HepG2 (cell line): ENCODE data around the gene POLR3K. TPM values are rescaled to one million over a fixed set of nuclear protein-coding genes. Genes with fewer than 3 reads are reported as not detected.

Source experiments
- CREB1 ChIP-seq, 2 experiments: fragments of 450-650 bp in 1 of 2; IDR thresholded peaks; 2 replicates each; pipeline ENCODE4 v1.6.1; 2016 to 2017; ENCODE audit warnings: control low read depth in 1 of 2, mild to moderate bottlenecking in 1 of 2, missing compliant biosample characterization in 1 of 2, missing genetic modification characterization in 1 of 2
- EED ChIP-seq: sonication (generic); formaldehyde crosslinking; IDR thresholded peaks from 2 replicates; pipeline ENCODE4 v1.5.0; 2020; ENCODE audit warnings: mild to moderate bottlenecking, missing genetic modification reagents
- MEF2D ChIP-seq: sonication (generic); formaldehyde crosslinking; IDR thresholded peaks from 2 replicates; pipeline ENCODE4 v1.5.1; 2020; ENCODE audit warnings: mild to moderate bottlenecking, missing genetic modification reagents
- MEIS1 ChIP-seq: sonication (generic); formaldehyde crosslinking; IDR thresholded peaks from 2 replicates; pipeline ENCODE4 v1.9.0; 2021; ENCODE audit warnings: mild to moderate bottlenecking, missing genetic modification reagents, moderate library complexity, borderline replicate concordance
- NAIF1 ChIP-seq: sonication (generic); formaldehyde crosslinking; IDR thresholded peaks from 2 replicates; pipeline ENCODE4 v1.5.0; 2020; ENCODE audit warnings: mild to moderate bottlenecking, missing genetic modification reagents, borderline replicate concordance
- ZNF101 ChIP-seq: sonication (generic); formaldehyde crosslinking; IDR thresholded peaks from 2 replicates; pipeline ENCODE4 v1.4.0; 2020; ENCODE audit warnings: mild to moderate bottlenecking, low read depth, missing genetic modification reagents, borderline replicate concordance
- ZNF143 ChIP-seq: sonication (generic); formaldehyde crosslinking; IDR thresholded peaks from 2 replicates; pipeline ENCODE4 v1.4.0; 2020; ENCODE audit warnings: missing genetic modification reagents
- ZNF230 ChIP-seq: sonication (generic); formaldehyde crosslinking; IDR thresholded peaks from 2 replicates; pipeline ENCODE4 v1.4.0; 2020; ENCODE audit warnings: mild to moderate bottlenecking, missing genetic modification reagents
- ZNF543 ChIP-seq: sonication (generic); formaldehyde crosslinking; IDR thresholded peaks from 2 replicates; pipeline ENCODE4 v1.4.0; 2020; ENCODE audit warnings: mild to moderate bottlenecking, missing genetic modification reagents
- ZNF569 ChIP-seq: sonication (generic); formaldehyde crosslinking; IDR thresholded peaks from 2 replicates; pipeline ENCODE4 v1.5.0; 2020; ENCODE audit warnings: mild to moderate bottlenecking, missing genetic modification reagents, moderate library complexity, borderline replicate concordance
- ZNF572 ChIP-seq: sonication (generic); formaldehyde crosslinking; IDR thresholded peaks from 2 replicates; pipeline ENCODE4 v1.5.1; 2020; ENCODE audit warnings: mild to moderate bottlenecking, missing genetic modification reagents
- ZNF589 ChIP-seq: sonication (generic); formaldehyde crosslinking; conservative IDR thresholded peaks from 2 replicates; pipeline ENCODE4 v1.8.0; 2022; ENCODE audit warnings: mild to moderate bottlenecking, moderate library complexity, missing genetic modification reagents
- ZNF737 ChIP-seq: sonication (generic); formaldehyde crosslinking; IDR thresholded peaks from 2 replicates; pipeline ENCODE4 v1.5.0; 2020; ENCODE audit warnings: missing genetic modification reagents, mild to moderate bottlenecking, borderline replicate concordance
- polyA plus RNA-seq, 8 experiments: library from polyadenylated mRNA; depleted of rRNA in 3 of 8; stranded (reverse) in 7 of 8; unstranded in 1 of 8; fragments of >200 nt; fragmentation: Illumina TruSeq in 4 of 8; extraction: Trizol in 4 of 8; gene quantifications; 2 replicates each; pipeline versions ENCODE4 v1.2.1 to v1.2.3, GENCODE V29; 2011 to 2016; ENCODE audit warnings: low read depth in 4 of 8, missing spikeins in 1 of 8, mixed read lengths in 1 of 8; ENCODE audit not compliant: insufficient read depth in 1 of 8
- total RNA-seq, 5 experiments: library from RNA; depleted of rRNA; stranded (reverse); fragments of >200 nt; fragmentation: Illumina TruSeq; extraction: Trizol; gene quantifications; 2 replicates each; pipeline ENCODE4 v1.2.3, GENCODE V29; 2016; ENCODE audit warnings: low read depth in 1 of 5
- TF ChIP-seq, protein P1 (sequence below): sonication (generic); formaldehyde crosslinking; conservative IDR thresholded peaks from 2 replicates; pipeline ENCODE4 v1.4.0; 2020; ENCODE audit warnings: missing genetic modification reagents
- TF ChIP-seq, protein P2 (sequence below): sonication (generic); formaldehyde crosslinking; IDR thresholded peaks from 2 replicates; pipeline ENCODE4 v1.4.0; 2020; ENCODE audit warnings: missing genetic modification reagents
- TF ChIP-seq, protein P3 (sequence below): sonication (generic); formaldehyde crosslinking; IDR thresholded peaks from 2 replicates; pipeline ENCODE4 v1.8.0; 2022; ENCODE audit warnings: mild to moderate bottlenecking, missing genetic modification reagents; ENCODE audit not compliant: insufficient replicate concordance
- TF ChIP-seq, protein P4 (sequence below): sonication (generic); formaldehyde crosslinking; IDR thresholded peaks from 2 replicates; pipeline ENCODE4 v1.8.1; 2023; ENCODE audit warnings: missing genetic modification reagents, inconsistent platforms, borderline replicate concordance
- TF ChIP-seq, protein P5 (sequence below): sonication (generic); formaldehyde crosslinking; IDR thresholded peaks from 2 replicates; pipeline ENCODE4 v1.4.0; 2020; ENCODE audit warnings: missing genetic modification reagents, borderline replicate concordance

The POLR3K gene
- total and polyA plus RNA-seq, 2 of the 13 experiments (the other 11 are each of a cell fraction or from before 2014, with no cell fraction given) = 14.8 to 18.8 TPM

DNA sequence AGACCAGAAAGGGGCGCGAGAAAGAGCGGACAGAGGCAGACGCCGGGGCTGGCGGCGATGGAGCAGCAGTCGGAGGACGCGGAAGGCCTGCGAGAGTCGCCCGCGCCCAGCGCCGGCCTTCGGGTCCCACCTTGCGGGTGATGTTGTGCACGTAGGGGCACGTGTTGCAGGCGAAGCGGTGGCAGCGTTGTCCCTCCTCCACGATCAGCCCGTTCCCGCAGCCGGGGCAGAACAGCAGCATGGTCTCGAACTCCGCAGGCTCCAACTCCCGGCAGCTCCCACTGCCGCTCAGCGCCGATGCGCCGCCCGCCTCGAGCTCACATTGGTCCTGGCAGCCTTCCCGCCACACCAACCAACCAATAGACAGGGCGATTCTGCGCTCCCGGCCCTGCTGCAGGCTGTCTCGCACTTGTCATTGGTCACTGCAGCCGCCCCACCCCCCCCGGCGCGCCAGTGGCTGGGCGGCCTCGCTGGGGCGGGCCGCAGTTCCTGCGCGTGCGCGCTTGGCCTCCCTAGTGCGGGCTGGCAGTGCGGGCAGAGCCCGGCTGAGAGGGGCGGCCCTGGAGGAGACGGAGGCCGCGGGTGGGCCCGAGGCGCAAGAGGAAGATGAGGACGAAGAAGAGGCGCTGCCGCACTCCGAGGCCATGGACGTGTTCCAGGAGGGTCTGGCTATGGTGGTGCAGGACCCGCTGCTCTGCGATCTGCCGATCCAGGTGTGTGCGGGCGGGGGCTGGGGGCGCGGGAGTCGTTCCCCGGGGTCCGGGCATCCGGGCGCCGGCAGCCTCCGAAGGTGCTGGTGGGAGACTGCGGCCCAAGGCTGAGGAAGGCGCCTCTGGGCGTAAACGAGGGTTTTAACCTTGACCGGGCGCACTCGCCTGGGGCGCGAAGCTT is at the start of gene POLR3K, which contains the start of gene SNRNP25 (continued):
- peak; percentile 90 for TF ChIP-seq EED (CRISPR knock-in tag)
- peak; percentile 86; the same call in 1 of the 2 replicates for TF ChIP-seq ZNF230 (CRISPR knock-in tag)
- TF ChIP-seq ZNF101 = no peak
- TF ChIP-seq ZNF143 = peak; percentile 70
- no peak for TF ChIP-seq ZNF572 (CRISPR knock-in tag)
- peak; percentile 32; the same call in 1 of the 2 replicates for TF ChIP-seq MEF2D
- TF ChIP-seq, protein P1, sequence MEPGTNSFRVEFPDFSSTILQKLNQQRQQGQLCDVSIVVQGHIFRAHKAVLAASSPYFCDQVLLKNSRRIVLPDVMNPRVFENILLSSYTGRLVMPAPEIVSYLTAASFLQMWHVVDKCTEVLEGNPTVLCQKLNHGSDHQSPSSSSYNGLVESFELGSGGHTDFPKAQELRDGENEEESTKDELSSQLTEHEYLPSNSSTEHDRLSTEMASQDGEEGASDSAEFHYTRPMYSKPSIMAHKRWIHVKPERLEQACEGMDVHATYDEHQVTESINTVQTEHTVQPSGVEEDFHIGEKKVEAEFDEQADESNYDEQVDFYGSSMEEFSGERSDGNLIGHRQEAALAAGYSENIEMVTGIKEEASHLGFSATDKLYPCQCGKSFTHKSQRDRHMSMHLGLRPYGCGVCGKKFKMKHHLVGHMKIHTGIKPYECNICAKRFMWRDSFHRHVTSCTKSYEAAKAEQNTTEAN (CRISPR knock-in tag) = no peak; the same call in 1 of the 2 replicates
- no peak for TF ChIP-seq ZNF569 (CRISPR knock-in tag)
- TF ChIP-seq, protein P2, sequence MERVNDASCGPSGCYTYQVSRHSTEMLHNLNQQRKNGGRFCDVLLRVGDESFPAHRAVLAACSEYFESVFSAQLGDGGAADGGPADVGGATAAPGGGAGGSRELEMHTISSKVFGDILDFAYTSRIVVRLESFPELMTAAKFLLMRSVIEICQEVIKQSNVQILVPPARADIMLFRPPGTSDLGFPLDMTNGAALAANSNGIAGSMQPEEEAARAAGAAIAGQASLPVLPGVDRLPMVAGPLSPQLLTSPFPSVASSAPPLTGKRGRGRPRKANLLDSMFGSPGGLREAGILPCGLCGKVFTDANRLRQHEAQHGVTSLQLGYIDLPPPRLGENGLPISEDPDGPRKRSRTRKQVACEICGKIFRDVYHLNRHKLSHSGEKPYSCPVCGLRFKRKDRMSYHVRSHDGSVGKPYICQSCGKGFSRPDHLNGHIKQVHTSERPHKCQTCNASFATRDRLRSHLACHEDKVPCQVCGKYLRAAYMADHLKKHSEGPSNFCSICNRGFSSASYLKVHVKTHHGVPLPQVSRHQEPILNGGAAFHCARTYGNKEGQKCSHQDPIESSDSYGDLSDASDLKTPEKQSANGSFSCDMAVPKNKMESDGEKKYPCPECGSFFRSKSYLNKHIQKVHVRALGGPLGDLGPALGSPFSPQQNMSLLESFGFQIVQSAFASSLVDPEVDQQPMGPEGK (CRISPR knock-in tag) = peak; percentile 47
- no peak for TF ChIP-seq ZNF589 (CRISPR knock-in tag)
- TF ChIP-seq, protein P3, sequence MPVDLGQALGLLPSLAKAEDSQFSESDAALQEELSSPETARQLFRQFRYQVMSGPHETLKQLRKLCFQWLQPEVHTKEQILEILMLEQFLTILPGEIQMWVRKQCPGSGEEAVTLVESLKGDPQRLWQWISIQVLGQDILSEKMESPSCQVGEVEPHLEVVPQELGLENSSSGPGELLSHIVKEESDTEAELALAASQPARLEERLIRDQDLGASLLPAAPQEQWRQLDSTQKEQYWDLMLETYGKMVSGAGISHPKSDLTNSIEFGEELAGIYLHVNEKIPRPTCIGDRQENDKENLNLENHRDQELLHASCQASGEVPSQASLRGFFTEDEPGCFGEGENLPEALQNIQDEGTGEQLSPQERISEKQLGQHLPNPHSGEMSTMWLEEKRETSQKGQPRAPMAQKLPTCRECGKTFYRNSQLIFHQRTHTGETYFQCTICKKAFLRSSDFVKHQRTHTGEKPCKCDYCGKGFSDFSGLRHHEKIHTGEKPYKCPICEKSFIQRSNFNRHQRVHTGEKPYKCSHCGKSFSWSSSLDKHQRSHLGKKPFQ = peak; percentile 74
- peak; percentile 70 for TF ChIP-seq CREB1 (IDR thresholded peaks at IDR 0.05)
- no peak; the same call in 1 of the 2 replicates for TF ChIP-seq CREB1 (CRISPR knock-in tag; IDR thresholded peaks at IDR 0.05)
- peak; percentile 90; the same call in 1 of the 2 replicates for TF ChIP-seq NAIF1
- TF ChIP-seq ZNF543 (CRISPR knock-in tag) = 0 out of 2 replicates have a peak, but pooled peaks have one; percentile 79
- TF ChIP-seq, protein P4, sequence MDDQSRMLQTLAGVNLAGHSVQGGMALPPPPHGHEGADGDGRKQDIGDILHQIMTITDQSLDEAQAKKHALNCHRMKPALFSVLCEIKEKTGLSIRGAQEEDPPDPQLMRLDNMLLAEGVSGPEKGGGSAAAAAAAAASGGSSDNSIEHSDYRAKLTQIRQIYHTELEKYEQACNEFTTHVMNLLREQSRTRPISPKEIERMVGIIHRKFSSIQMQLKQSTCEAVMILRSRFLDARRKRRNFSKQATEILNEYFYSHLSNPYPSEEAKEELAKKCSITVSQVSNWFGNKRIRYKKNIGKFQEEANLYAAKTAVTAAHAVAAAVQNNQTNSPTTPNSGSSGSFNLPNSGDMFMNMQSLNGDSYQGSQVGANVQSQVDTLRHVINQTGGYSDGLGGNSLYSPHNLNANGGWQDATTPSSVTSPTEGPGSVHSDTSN (CRISPR knock-in tag) = 0 out of 2 replicates have a peak, but pooled peaks have one; percentile 8
- no peak for TF ChIP-seq MEIS1 (CRISPR knock-in tag)
- TF ChIP-seq, protein P5, sequence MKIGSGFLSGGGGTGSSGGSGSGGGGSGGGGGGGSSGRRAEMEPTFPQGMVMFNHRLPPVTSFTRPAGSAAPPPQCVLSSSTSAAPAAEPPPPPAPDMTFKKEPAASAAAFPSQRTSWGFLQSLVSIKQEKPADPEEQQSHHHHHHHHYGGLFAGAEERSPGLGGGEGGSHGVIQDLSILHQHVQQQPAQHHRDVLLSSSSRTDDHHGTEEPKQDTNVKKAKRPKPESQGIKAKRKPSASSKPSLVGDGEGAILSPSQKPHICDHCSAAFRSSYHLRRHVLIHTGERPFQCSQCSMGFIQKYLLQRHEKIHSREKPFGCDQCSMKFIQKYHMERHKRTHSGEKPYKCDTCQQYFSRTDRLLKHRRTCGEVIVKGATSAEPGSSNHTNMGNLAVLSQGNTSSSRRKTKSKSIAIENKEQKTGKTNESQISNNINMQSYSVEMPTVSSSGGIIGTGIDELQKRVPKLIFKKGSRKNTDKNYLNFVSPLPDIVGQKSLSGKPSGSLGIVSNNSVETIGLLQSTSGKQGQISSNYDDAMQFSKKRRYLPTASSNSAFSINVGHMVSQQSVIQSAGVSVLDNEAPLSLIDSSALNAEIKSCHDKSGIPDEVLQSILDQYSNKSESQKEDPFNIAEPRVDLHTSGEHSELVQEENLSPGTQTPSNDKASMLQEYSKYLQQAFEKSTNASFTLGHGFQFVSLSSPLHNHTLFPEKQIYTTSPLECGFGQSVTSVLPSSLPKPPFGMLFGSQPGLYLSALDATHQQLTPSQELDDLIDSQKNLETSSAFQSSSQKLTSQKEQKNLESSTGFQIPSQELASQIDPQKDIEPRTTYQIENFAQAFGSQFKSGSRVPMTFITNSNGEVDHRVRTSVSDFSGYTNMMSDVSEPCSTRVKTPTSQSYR (CRISPR knock-in tag) = peak; percentile 35; the same call in 1 of the 2 replicates
- TF ChIP-seq ZNF737 = no peak
